HG02678 (cell line): ENCODE results near the gene MAML1.
A peak's percentile ranks its signal among the peaks of the same experiment; 100 is the strongest.

ENCODE experiments used
- ATAC-seq: cut with Tn5 transposase; IDR thresholded peaks from one replicate; pipeline ENCODE4 v1.9.1; 2021; ENCODE audit warnings: mild to moderate bottlenecking, moderate library complexity; ENCODE audit not compliant: unreplicated experiment

Gene MAML1

DNA sequence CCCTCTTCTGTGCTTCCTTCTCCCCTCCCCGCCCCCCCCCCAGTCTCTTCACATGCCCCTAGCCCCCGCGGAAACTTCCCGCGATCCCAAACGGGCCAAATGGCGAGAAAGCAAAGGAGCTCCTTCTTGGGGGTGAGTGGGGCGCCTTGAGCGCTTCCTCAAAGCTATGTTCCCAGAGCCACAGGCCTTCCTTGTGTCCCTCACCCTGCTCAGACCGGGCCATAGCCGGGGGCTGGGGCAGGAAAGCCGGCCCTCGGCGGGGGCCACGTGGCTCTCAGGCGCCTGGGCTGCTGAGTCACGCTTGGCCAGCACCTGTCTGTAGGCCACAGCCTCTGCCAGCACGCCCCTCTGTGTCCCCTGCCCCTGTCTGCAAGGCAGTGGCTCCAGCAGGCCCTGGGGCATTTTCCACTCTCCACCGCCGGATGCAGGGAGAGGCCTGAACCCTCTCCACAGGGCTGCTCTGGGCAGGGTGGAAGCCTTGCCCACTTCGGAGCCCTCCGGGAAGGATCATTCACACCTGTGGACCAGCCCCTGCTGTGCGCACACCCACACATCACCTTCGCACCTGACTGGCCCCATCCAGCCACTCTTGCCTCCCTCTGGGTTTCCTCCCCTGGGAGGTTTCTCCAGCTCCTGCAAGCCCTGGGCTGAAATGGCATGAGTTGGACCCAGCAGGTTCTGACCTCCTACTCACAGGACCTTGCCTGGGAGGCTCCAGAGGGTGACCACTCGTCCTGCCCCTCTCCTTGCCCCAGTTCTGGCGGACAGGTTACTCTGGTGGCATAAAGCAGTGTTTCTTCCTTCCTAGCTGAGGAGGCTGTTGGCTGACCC is 86.9 kb downstream of the MAML1 start:
- no peak for ATAC-seq

DNA sequence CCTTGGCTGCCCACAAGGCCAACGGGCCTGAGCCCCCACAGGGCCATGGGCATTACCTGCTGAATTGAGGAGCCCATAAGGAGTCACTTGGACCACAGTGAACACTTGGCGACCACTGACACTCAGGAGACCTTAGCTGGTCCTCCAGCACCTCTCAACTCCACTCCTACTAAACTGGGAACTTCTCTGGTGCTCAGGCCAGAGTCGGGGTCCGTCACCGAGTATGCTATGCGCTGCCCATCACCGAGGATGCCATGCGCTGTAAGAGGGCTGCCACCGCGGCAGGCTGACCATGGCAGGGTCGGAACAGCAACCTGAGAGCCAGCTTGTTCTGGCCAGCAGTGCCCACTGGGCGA is 87.5 kb downstream of the MAML1 start:
- no peak for ATAC-seq

DNA sequence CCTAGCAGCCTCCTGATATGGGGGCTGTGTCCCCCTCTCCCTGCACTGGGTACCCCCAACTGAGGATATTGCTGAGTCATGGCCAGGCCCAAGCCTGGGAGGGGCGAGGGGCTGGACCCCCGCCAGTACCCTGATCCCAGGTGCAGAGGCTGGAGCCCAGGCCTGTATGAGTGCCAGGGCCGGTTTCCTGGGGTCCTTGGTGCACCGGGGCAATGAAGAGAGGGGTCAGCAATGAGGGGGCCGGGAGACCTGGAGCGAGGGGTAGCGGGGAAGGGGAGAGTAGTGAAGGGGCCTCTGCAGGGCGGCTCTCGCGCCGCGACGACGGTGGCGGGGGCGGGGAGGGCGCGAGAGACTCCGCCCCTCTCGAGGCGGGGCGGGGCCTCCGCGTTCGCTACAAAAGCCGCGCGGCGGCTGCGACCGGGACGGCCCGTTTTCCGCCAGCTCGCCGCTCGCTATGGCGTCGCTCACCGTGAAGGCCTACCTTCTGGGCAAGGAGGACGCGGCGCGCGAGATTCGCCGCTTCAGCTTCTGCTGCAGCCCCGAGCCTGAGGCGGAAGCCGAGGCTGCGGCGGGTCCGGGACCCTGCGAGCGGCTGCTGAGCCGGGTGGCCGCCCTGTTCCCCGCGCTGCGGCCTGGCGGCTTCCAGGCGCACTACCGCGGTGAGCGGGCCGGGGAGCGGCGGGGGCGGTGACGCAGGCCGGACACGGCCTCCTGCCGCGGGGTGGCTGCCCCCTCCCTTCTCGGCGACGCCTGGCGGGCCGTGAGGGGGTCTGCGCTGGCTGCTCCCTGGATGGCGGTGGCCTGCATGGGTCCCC is 88.1 kb downstream of the MAML1 start, which contains the start of gene SQSTM1:
Gene SQSTM1 (plus strand): TSS at position 423 of the 815 bp plus-strand sequence. CDS start 32 bp downstream, at position 455.
- peak; percentile 43 for ATAC-seq

DNA sequence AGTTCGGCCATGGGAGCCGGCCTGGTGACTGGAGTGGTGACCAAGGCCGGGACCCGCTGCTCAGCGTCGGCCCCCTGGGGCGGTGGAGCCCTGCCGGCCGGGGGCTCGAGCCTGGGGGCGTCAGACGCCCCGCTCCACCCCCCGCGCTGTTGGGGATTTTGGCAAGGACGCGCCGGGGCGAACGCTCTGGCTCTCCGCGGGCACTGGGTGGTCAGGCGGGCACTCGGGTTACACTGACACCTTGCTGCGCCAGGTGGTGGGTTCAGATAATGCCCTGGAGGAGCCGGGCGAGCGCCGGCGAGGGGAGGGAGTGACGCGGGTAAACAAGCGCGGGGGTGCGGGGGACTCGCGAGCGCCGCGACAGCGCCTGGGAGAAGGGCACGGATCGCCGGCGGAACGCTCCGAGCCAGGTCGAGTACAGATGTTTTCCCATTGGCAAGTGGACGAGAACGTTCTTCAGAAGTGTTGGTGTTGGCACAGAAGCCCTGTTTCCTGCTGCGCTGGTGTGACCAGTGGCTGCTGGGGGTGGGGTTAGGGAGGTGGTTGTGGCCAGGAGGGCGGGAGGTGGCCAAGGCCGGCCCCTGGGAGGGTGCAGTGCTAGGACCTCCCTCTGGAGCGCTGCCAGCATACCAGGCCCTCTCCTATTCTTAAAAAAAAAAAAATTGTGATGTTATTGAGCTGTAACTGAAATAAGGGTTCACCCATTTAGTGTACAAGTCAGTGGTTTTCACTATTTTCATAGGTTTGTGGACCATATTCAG is 88.9 kb downstream of the MAML1 start:
- ATAC-seq: peak; percentile 48

DNA sequence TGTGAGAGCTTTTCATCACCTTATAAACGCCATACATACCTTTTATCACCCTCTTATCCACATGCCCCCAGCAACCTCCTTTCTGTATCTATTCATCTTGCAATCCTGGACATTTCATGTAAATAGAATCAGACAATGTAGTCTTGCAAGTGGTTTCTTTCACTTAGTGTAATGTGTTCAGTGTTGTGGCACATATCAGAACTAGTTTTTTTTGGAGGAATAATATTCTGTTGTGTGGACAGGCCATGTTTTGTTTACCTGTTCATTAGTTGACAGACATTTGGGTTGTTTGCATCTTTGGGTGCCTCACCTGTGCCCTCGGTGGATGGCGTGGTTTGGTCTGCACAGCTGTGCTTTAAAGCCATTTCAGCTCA is 89.4 kb downstream of the MAML1 start:
- ATAC-seq: no peak

DNA sequence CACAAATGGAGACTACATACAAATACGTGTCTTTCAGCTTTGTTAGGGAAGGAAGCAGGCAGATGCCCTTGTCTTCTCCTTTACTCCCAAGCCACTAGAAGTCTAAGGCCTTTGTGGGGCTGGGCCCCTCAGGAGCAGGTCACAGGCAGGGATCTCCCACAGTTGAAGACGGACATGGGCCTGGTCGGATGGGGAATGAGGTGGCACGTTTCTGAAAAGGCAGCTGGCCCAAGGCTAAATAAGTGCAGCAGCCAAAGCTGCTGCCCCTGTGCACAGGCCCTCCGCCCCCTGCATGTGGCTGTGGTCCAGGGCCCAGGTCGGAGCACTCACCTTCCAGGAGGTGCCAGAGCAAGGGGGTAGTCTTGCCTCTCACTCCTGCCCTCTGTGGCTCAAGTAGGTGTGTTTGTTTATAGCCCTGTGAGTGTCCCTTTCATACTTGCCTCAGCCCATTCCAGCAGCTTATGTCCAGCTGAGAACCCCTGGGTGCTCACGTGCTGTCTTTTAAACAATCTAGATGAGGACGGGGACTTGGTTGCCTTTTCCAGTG is 89.9 kb downstream of the MAML1 start:
- no peak for ATAC-seq

DNA sequence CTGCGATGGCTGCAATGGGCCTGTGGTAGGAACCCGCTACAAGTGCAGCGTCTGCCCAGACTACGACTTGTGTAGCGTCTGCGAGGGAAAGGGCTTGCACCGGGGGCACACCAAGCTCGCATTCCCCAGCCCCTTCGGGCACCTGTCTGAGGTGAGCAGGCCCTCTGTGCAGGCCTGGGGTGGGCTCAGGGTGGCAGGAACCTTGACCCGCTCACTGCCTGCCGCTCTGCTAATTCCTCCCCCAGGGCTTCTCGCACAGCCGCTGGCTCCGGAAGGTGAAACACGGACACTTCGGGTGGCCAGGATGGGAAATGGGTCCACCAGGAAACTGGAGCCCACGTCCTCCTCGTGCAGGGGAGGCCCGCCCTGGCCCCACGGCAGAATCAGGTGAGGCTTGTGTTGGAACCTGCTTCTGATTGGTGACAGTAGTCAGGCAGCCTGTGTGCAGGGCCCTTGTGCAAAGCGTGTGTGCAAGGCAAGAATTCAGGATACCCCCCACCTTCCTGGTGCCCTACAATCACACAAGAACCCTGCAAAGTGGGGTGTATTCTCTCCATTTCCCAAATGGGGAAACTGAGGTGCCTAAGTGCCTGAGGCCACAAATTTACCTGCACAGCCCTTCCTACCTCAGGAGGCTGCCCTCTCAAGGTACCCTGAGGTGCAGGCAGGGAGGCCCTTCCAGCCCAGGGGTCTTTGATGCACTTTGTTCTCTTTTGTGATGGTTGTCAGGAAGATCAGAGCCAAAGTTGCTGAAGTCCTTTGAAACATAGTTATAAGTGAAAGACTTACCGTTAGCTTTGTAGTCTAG is 91.5 kb downstream of the MAML1 start:
- ATAC-seq: no peak

DNA sequence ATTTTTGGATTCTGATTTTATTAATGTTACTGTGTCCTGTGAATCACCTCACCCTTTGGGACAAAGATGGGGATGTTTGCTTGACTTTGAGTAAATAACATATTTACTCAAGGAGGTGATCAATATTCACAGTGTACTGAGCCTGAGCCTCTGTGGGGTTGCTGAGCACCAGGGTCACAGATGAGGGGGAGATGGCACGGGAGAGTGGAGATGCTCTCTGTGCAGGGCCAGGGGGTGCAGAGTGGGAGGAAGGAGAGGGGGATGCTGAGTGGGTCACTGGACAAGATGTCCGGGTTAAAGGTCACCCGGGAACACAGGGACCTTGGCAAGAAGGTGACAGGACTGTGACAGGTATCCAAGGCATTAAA is 92.1 kb downstream of the MAML1 start:
- no peak for ATAC-seq

DNA sequence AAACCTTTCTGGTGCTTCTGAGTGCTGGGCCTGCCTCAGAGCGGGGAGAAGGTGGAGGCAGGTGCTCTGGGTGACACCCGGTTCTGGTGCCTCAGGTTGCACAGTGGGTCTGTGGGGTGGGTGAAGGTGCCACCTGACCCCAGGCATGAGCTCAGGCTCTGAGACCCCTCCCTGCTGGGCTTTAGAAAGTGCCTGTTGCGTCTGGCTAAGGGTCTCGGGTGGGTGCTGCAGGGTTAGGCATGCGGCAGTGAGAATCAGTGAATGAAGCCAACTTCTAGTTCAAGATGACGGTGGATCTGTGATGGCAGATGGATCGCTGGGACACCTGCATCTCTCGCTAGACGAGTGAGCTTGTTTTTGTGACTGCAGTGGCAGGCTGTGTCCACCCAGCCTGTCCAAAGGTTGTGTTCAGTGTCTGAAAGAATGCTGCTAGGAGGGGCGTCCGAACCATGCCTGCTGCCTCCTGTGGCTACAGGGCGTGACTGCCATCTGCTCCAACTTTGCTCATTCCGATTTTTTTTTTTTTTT is 93.1 kb downstream of the MAML1 start:
- ATAC-seq: no peak
